Skeletal muscle tissue (tissue), 4 donors: ENCODE measurements around the gene IREB2. TPM values are rescaled to one million over a fixed set of nuclear protein-coding genes. Genes with fewer than 3 reads are reported as not detected.
A peak's percentile ranks its signal among the peaks of the same experiment; 100 is the strongest.
"Not testable (repeated sequence)": the region's sequence is repeated elsewhere in the genome, so short reads cannot be mapped to it uniquely, and the experiment has no call there.

Source experiments
- H3K27ac ChIP-seq: one replicate; pipeline ENCODE4 v1.7.0; 2013; ENCODE audit warnings: mild to moderate bottlenecking, low read depth, low read length, inconsistent platforms
- H3K27me3 ChIP-seq, 3 donors: one replicate each; pipeline ENCODE4 v1.7.0; 2013; ENCODE audit warnings: low read length in 3 of 3; ENCODE audit not compliant: control insufficient read depth in 3 of 3, insufficient read depth in 3 of 3
- H3K36me3 ChIP-seq, 3 donors: one replicate each; pipeline ENCODE4 v1.7.0; 2013; ENCODE audit warnings: low read length in 3 of 3; ENCODE audit not compliant: control insufficient read depth in 3 of 3, insufficient read depth in 3 of 3
- H3K4me1 ChIP-seq, 3 donors: one replicate each; pipeline ENCODE4 v1.7.0; 2013; ENCODE audit warnings: low read length in 3 of 3, mild to moderate bottlenecking in 3 of 3; ENCODE audit not compliant: control insufficient read depth in 3 of 3, insufficient read depth in 3 of 3
- H3K4me3 ChIP-seq, 3 donors: one replicate each; pipeline ENCODE4 v1.7.0; 2013; ENCODE audit warnings: low read length in 3 of 3
- H3K9ac ChIP-seq, 3 donors: one replicate each; pipeline ENCODE4 v1.7.0; 2013; ENCODE audit warnings: low read length in 3 of 3, mild to moderate bottlenecking in 3 of 3, moderate library complexity in 2 of 3, low read depth in 1 of 3
- H3K9me3 ChIP-seq, 3 donors: one replicate each; pipeline ENCODE4 v1.7.0; 2013; ENCODE audit warnings: low read length in 3 of 3; ENCODE audit not compliant: control insufficient read depth in 3 of 3
- total RNA-seq: library from RNA; depleted of rRNA; stranded (reverse); fragments of >200 nt; gene quantifications from one replicate; pipeline ENCODE4 v1.2.3, GENCODE V29; 2014
- donor health status: Osteomylitis.

IREB2 gene
- total RNA-seq, 1 donor from 2014 or later: 35.0 TPM

GRCh38 chr15:78429477-78429876, 8.5 kb upstream of the IREB2 start:
- Histone ChIP-seq H3K4me1 (no peaks in the 10 kb centered on the region), H3K27ac (no peak overlapping the region), H3K36me3 (no peaks in the 10 kb centered on the region), H3K9ac (no peak overlapping the region), H3K27me3 (peaks cover 0 to 6% (median 4%) of the 10 kb centered on the region in 3 donors), H3K9me3 (no peaks in the 10 kb centered on the region), H3K4me3 (no peak overlapping the region)

- Histone ChIP-seq H3K36me3 (no peaks in the 10 kb centered on the region), H3K4me1 (peaks cover 0 to 2% (median 0%) of the 10 kb centered on the region in 3 donors), H3K4me3 (no peak overlapping the region), H3K27me3 (peaks cover 0 to 6% (median 4%) of the 10 kb centered on the region in 3 donors), H3K27ac (no peak overlapping the region), H3K9ac (no peak overlapping the region), H3K9me3 (no peaks in the 10 kb centered on the region)
Measured at GRCh38 chr15:78431955-78432354, 6.1 kb upstream of the IREB2 start.

- H3K9me3 ChIP-seq: no peaks in the 10 kb centered on the region
- H3K27me3 ChIP-seq: peaks cover 0 to 6% (median 4%) of the 10 kb centered on the region in 3 donors
- H3K36me3 ChIP-seq: no peaks in the 10 kb centered on the region
- H3K4me3 ChIP-seq: no peak overlapping the region
- peaks cover 4 to 9% (median 6%) of the 10 kb centered on the region in 3 donors for H3K4me1 ChIP-seq
- no peak overlapping the region for H3K27ac ChIP-seq
- no peak overlapping the region for H3K9ac ChIP-seq
Measured at GRCh38 chr15:78432664-78433063, 5.4 kb upstream of the IREB2 start.

- Histone ChIP-seq H3K27ac (no peak overlapping the region), H3K9ac (no peak overlapping the region), H3K36me3 (no peaks in the 10 kb centered on the region), H3K4me1 (peaks cover 8 to 13% (median 9%) of the 10 kb centered on the region in 3 donors), H3K9me3 (no peaks in the 10 kb centered on the region), H3K27me3 (peaks cover 0 to 6% (median 4%) of the 10 kb centered on the region in 3 donors), H3K4me3 (no peak overlapping the region)
Measured at GRCh38 chr15:78434134-78434533, 3.9 kb upstream of the IREB2 start.

- not testable (repeated sequence) for H3K9ac ChIP-seq, H3K4me3 ChIP-seq, H3K36me3 ChIP-seq, H3K27me3 ChIP-seq, H3K27ac ChIP-seq, H3K9me3 ChIP-seq
- H3K4me1 ChIP-seq: peaks cover 14 to 17% (median 14%) of the 10 kb centered on the region in 3 donors
Measured at GRCh38 chr15:78434711-78435110, 3.3 kb upstream of the IREB2 start.

- H3K27ac ChIP-seq: peak overlapping the region; percentile 98
- peak overlapping the region; percentile 73 to 89 (median 88) for H3K9ac ChIP-seq
- no peaks in the 10 kb centered on the region for H3K27me3 ChIP-seq
- peaks cover 2 to 9% (median 5%) of the 10 kb centered on the region in 3 donors for H3K36me3 ChIP-seq
- peak overlapping the region; percentile 93 to 95 (median 94) for H3K4me3 ChIP-seq
- no peaks in the 10 kb centered on the region for H3K9me3 ChIP-seq
- H3K4me1 ChIP-seq: peaks cover 17 to 26% (median 25%) of the 10 kb centered on the region in 3 donors
Measured at GRCh38 chr15:78437107-78437761, 782 bp upstream of the IREB2 start.

GRCh38 chr15:78438619-78439285, 736 bp downstream of the IREB2 start:
- Histone ChIP-seq H3K27ac (peak overlapping the region; percentile 98), H3K36me3 (peaks cover 2 to 10% (median 5%) of the 10 kb centered on the region in 3 donors), H3K9me3 (no peaks in the 10 kb centered on the region), H3K9ac (peak overlapping the region; percentile 94 to 100 (median 99)), H3K4me1 (peaks cover 17 to 29% (median 28%) of the 10 kb centered on the region in 3 donors), H3K4me3 (peak overlapping the region; percentile 89 to 93 (median 92)), H3K27me3 (no peaks in the 10 kb centered on the region)

- peaks cover 19 to 30% (median 28%) of the 10 kb centered on the region in 3 donors for H3K4me1 ChIP-seq
- H3K9ac ChIP-seq: no peak overlapping the region
- H3K36me3 ChIP-seq: peaks cover 5 to 20% (median 8%) of the 10 kb centered on the region in 3 donors
- H3K9me3 ChIP-seq: no peaks in the 10 kb centered on the region
- no peak overlapping the region for H3K4me3 ChIP-seq
- H3K27me3 ChIP-seq: no peaks in the 10 kb centered on the region
- no peak overlapping the region for H3K27ac ChIP-seq
Measured at GRCh38 chr15:78440375-78441373, 2.7 kb downstream of the IREB2 start.

- Histone ChIP-seq H3K4me3 (no peak overlapping the region), H3K9me3 (no peaks in the 10 kb centered on the region), H3K27me3 (no peaks in the 10 kb centered on the region), H3K4me1 (peaks cover 23 to 37% (median 31%) of the 10 kb centered on the region in 3 donors), H3K27ac (no peak overlapping the region), H3K36me3 (peaks cover 8 to 25% (median 18%) of the 10 kb centered on the region in 3 donors), H3K9ac (no peak overlapping the region)
Measured at GRCh38 chr15:78444255-78444654, 6.2 kb downstream of the IREB2 start.
